HFFc6 (cell line): ENCODE measurements around the gene SNCAIP. TPM values are rescaled to one million over a fixed set of nuclear protein-coding genes. Genes with fewer than 3 reads are reported as not detected.

ENCODE experiments used
- DNase-seq: peaks from one replicate; pipeline ENCODE4 v3.0.0-alpha.2; 2018
- H3K27ac Mint-ChIP-seq: 2 replicates; pipeline ENCODE4 v1.8.0; 2020; ENCODE audit warnings: mild to moderate bottlenecking, mixed read lengths
- H3K27me3 Mint-ChIP-seq: 2 replicates; pipeline ENCODE4 v1.8.0; 2021; ENCODE audit warnings: mild to moderate bottlenecking, moderate library complexity, mixed read lengths; ENCODE audit not compliant: insufficient read depth
- H3K36me3 Mint-ChIP-seq: 2 replicates; pipeline ENCODE4 v1.8.0; 2021; ENCODE audit warnings: low read depth, mixed read lengths
- H3K4me1 Mint-ChIP-seq: 2 replicates; pipeline ENCODE4 v1.8.0; 2020; ENCODE audit warnings: low read depth, mixed read lengths
- H3K4me3 Mint-ChIP-seq: 2 replicates; pipeline ENCODE4 v1.8.0; 2020; ENCODE audit warnings: mild to moderate bottlenecking, moderate library complexity, mixed read lengths
- H3K9me3 Mint-ChIP-seq: 2 replicates; pipeline ENCODE4 v1.8.0; 2020; ENCODE audit warnings: mild to moderate bottlenecking, mixed read lengths
- total RNA-seq, 6 experiments: library from RNA; stranded (reverse); fragmentation: NEBNext Ultra II Directional; extraction: Animal tissue kit (Norgen Biotek cat#: 25700); gene quantifications; 2 replicates in 1 of 6; 3 replicates in 5 of 6; pipeline ENCODE4 v1.2.3, GENCODE V29; 2021
- TF ChIP-seq, protein P1 (sequence below): fragments of 200-600 bp; sonication (generic); IDR thresholded peaks from 2 replicates; pipeline ENCODE4 v1.5.0; 2021; ENCODE audit warnings: antibody characterized with exemption, mild to moderate bottlenecking

SNCAIP gene
- total RNA-seq, 6 experiments from 2014 or later = 0.09 to 2.7 (median 1.3) TPM

DNA sequence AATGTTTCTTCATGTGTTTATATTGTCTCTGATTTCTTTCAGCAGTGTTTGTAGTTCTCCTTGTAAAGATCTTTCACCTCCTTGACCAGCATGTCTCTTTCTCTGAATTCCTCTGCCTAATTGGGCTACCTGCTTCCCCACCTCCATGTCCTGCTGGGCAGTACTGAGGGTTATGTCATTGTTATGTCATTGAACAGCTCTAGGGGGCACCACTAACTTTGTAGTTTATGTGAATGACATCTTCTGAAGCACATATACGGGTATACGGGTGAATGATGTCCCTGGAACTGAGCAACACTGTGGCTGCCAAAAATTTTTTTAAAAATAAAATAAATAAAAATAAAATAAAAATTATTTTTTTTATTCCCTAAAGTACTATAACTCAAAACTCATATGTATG is 16.9 kb upstream of the SNCAIP start:
- TF ChIP-seq, protein P1, sequence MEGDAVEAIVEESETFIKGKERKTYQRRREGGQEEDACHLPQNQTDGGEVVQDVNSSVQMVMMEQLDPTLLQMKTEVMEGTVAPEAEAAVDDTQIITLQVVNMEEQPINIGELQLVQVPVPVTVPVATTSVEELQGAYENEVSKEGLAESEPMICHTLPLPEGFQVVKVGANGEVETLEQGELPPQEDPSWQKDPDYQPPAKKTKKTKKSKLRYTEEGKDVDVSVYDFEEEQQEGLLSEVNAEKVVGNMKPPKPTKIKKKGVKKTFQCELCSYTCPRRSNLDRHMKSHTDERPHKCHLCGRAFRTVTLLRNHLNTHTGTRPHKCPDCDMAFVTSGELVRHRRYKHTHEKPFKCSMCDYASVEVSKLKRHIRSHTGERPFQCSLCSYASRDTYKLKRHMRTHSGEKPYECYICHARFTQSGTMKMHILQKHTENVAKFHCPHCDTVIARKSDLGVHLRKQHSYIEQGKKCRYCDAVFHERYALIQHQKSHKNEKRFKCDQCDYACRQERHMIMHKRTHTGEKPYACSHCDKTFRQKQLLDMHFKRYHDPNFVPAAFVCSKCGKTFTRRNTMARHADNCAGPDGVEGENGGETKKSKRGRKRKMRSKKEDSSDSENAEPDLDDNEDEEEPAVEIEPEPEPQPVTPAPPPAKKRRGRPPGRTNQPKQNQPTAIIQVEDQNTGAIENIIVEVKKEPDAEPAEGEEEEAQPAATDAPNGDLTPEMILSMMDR = peak; percentile 32; the same call in 1 of the 2 replicates
- Mint-ChIP-seq H3K36me3 (no peaks in the 10 kb centered on the region), H3K4me3 (no peak overlapping the region), H3K27ac (no peak overlapping the region), H3K9me3 (no peaks in the 10 kb centered on the region), H3K27me3 (no peaks in the 10 kb centered on the region), H3K4me1 (peaks cover 6% of the 10 kb centered on the region; the same call in 1 of the 2 replicates)
- DNase-seq = no peak

DNA sequence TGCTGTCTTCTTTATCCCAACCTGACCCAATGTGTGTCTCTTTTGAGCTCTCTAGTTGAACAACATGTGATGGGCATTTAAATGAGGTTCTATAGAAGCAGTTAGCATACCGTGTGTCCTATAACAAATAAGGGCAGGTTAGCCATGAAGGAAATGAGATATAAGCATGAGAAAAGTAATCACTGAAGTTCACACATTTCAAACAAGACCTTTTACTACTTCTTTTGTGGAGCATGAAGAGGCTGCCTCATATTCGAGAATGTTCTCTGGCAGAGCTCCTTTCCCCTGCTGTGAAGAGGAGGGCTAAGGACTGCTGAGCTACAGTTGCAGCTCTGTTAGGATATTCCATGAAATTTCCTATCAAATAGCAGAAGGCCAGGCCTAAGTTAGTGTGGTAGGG is 15.2 kb upstream of the SNCAIP start:
- DNase-seq = no peak
- no peak overlapping the region for H3K27ac Mint-ChIP-seq
- H3K9me3 Mint-ChIP-seq = no peaks in the 10 kb centered on the region
- no peaks in the 10 kb centered on the region for H3K36me3 Mint-ChIP-seq
- no peak overlapping the region for H3K4me3 Mint-ChIP-seq
- no peaks in the 10 kb centered on the region for H3K4me1 Mint-ChIP-seq
- H3K27me3 Mint-ChIP-seq = no peaks in the 10 kb centered on the region
- TF ChIP-seq, protein P1 = no peak

DNA sequence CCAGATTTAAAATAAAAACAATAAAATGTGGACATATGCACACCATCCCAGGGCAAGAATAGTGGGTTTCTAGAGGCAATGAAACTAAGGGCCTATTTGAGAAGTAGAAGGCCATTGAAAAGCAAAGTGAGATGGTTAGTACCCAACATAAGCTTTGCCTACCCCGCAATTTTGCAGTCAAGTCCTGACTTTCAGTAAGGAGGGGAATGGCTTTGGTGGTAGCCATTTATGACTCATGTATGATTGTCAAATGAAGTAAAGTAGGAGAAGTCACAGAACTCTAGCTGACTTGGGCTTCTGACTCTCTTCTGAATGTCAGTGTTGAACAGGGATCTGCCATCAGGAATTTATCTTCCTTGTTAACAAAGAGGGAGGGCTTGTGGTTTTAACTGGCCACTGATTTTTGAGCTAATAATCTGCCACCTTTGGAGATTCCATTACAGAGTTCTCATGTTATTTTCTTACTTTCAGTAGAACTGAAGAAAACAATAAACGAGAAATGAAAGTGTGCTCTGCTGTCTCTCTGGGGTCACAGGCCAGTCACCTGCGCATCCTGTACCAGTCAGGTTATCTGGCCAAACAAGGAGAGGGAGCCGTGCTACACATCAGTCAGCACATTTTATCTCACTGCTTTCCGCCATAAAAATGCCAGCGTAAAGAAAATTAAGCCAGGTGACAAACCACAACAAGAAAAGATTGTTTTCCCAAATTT is 14.3 kb upstream of the SNCAIP start:
- Mint-ChIP-seq H3K9me3 (no peaks in the 10 kb centered on the region), H3K36me3 (no peaks in the 10 kb centered on the region), H3K4me3 (no peak overlapping the region), H3K4me1 (no peaks in the 10 kb centered on the region), H3K27me3 (no peaks in the 10 kb centered on the region), H3K27ac (no peak overlapping the region)
- TF ChIP-seq, protein P1 = no peak
- DNase-seq = no peak

DNA sequence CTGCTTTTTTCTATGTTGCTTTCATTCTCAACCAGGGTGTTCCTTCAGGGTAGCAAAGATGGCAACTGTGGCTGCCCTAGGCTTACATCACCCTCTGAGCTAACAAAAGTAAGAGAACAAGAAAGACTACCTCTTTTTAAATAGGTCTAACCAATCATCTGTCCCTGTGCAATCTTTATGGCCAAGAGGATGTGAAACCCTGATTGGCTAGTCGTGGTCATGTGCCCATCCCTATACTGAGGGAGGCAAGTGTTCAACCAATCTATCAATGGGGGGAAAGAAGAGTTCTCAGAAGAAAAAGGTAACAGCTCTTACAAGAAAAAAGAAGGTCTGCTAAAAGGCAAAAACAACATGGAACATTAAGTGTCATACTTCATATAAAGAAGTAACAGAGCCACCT is 11.7 kb upstream of the SNCAIP start:
- H3K27ac Mint-ChIP-seq = no peak overlapping the region

DNA sequence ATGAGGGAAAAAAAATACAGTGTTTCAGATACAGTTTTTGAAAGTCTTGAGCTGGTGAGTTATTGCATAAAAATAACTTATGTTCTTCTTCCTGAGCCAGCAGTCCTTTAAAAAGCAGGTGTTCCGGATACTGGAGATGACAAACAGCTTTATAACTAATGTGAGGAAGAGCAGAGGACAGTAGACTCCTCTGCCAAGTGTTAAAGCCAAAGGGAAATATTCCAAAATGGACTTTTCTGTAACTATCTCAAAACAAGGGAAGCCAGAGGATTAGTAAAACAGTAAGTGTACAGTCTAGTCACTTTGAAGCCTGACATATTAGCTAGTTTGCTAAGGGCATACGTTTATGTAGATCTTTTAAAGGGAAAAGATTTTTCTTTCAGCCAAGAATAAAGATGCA is 11.0 kb upstream of the SNCAIP start:
- Mint-ChIP-seq H3K9me3 (no peaks in the 10 kb centered on the region), H3K27me3 (no peaks in the 10 kb centered on the region), H3K4me1 (no peaks in the 10 kb centered on the region), H3K4me3 (no peak overlapping the region), H3K36me3 (no peaks in the 10 kb centered on the region), H3K27ac (no peak overlapping the region)
- TF ChIP-seq, protein P1 = no peak
- DNase-seq = no peak

More for the DNA sequence above, 11.7 kb upstream of the SNCAIP start:
- TF ChIP-seq, protein P1 = no peak
- Mint-ChIP-seq H3K4me1 (no peaks in the 10 kb centered on the region), H3K4me3 (no peak overlapping the region), H3K27me3 (no peaks in the 10 kb centered on the region), H3K9me3 (no peaks in the 10 kb centered on the region), H3K36me3 (no peaks in the 10 kb centered on the region)
- no peak for DNase-seq
